ENCODE measurements around the gene ZNF514. TPM values are rescaled to one million over a fixed set of nuclear protein-coding genes. Genes with fewer than 3 reads are reported as not detected.

ZNF514 gene
- polyA plus RNA-seq, 3 donors: 2.8 to 9.6 (median 5.7) TPM

GRCh38 chr2:95115418-95115817 is 44.2 kb downstream of the ZNF514 start:
- H3K4me3 Mint-ChIP-seq: no peak overlapping the region
- Histone ChIP-seq H3K27ac (ENCODE audit: low read depth in 1 of 2, low read length in 2 of 2) (peak overlapping the region in 1 of 2 donors; percentile 71), H3K9me3 (replicated peaks in 1 of 2; ENCODE audit: control insufficient read depth in 1 of 2, insufficient read depth in 1 of 2, low read length in 2 of 2) (no peaks in the 10 kb centered on the region), H3K9ac (ENCODE audit: insufficient read depth, low read length, poor library complexity, severe bottlenecking) (no peak overlapping the region), H3K4me1 (ENCODE audit: control insufficient read depth in 1 of 2, insufficient read depth in 2 of 2, low read length in 2 of 2) (peaks cover 22 to 36% of the 10 kb centered on the region in 2 donors), H3K27me3 (ENCODE audit: control insufficient read depth in 2 of 2, insufficient read depth in 2 of 2, low read length in 2 of 2) (no peaks in the 10 kb centered on the region), H3K4me2 (replicated peaks; ENCODE audit: extremely low read depth, low read length, poor library complexity, severe bottlenecking) (peak overlapping the region; percentile 34), H3K36me3 (replicated peaks in 1 of 2; ENCODE audit: control insufficient read depth in 1 of 2, insufficient read depth in 2 of 2, low read length in 2 of 2) (peaks cover 47 to 68% of the 10 kb centered on the region in 2 donors), H4K20me1 (ENCODE audit: insufficient read depth, low read length) (peaks cover 36% of the 10 kb centered on the region), H3K4me3 (replicated peaks in 1 of 3; ENCODE audit: low read depth in 2 of 3, low read length in 3 of 3) (peak overlapping the region in 1 of 3 experiments; percentile 20), H3K79me2 (ENCODE audit: insufficient read depth, low read length) (peaks cover 39% of the 10 kb centered on the region), H2AFZ (ENCODE audit: insufficient read depth, low read depth, low read length, poor library complexity, severe bottlenecking) (no peak overlapping the region)
- H3K9me3 Mint-ChIP-seq: peaks cover 0 to 2% (median 0%) of the 10 kb centered on the region in 7 donors
- peaks cover 39% of the 10 kb centered on the region for H3K4me1 Mint-ChIP-seq
- intact Hi-C loops (cut with micrococcal nuclease): no loop called here
- TF ChIP-seq, protein P1, sequence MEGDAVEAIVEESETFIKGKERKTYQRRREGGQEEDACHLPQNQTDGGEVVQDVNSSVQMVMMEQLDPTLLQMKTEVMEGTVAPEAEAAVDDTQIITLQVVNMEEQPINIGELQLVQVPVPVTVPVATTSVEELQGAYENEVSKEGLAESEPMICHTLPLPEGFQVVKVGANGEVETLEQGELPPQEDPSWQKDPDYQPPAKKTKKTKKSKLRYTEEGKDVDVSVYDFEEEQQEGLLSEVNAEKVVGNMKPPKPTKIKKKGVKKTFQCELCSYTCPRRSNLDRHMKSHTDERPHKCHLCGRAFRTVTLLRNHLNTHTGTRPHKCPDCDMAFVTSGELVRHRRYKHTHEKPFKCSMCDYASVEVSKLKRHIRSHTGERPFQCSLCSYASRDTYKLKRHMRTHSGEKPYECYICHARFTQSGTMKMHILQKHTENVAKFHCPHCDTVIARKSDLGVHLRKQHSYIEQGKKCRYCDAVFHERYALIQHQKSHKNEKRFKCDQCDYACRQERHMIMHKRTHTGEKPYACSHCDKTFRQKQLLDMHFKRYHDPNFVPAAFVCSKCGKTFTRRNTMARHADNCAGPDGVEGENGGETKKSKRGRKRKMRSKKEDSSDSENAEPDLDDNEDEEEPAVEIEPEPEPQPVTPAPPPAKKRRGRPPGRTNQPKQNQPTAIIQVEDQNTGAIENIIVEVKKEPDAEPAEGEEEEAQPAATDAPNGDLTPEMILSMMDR (IDR thresholded peaks at IDR 0.05): peak; percentile 69
- peak overlapping the region in 5 of 7 donors; percentile 50 to 83 (median 73) for H3K27ac Mint-ChIP-seq
- peaks cover 40 to 58% of the 10 kb centered on the region in 2 donors for H3K36me3 Mint-ChIP-seq
- H3K27me3 Mint-ChIP-seq (ENCODE audit: low read depth in 3 of 3): peaks cover 0 to 2% (median 0%) of the 10 kb centered on the region in 3 donors
- WGBS (ENCODE audit: insufficient coverage): 30% methylated on average over 2 of the region's 7 CpGs
- peak; percentile 37 to 53 (median 49) for DNase-seq

DNA sequence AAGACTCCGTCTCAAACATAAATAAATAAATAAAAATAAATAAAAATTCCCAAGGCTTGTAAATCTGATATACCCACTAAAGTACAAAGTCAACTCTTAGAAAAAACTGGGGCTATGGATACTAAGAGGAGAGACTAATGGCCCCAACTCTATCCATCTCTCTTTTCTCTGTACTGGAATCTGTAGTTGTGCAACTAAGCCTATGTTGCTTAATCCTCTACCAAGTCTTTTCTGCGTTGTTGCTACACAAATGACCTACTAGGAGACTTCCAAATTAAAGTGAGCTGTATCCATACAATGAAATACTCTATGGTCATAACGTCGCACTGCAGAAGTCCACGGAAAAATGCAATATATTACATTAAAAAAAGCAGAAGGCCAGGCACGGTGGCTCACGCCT is 46.2 kb downstream of the ZNF514 start:
- no peak overlapping the region for H3K4me2 ChIP-seq (replicated peaks; ENCODE audit: extremely low read depth, low read length, poor library complexity, severe bottlenecking)
- H3K4me3 ChIP-seq (replicated peaks in 1 of 3; ENCODE audit: low read depth in 2 of 3, low read length in 3 of 3): no peak overlapping the region
- Mint-ChIP-seq H3K36me3 (peaks cover 53 to 66% of the 10 kb centered on the region in 2 donors), H3K9me3 (peaks cover 0 to 2% (median 0%) of the 10 kb centered on the region in 7 donors), H3K27ac (no peak overlapping the region), H3K4me3 (no peak overlapping the region), H3K4me1 (peaks cover 20% of the 10 kb centered on the region), H3K27me3 (ENCODE audit: low read depth in 3 of 3) (peaks cover 0 to 2% (median 0%) of the 10 kb centered on the region in 3 donors)
- DNase-seq: no peak
- intact Hi-C loops (cut with micrococcal nuclease): no loop called here
- no peak overlapping the region for H2AFZ ChIP-seq (ENCODE audit: insufficient read depth, low read depth, low read length, poor library complexity, severe bottlenecking)
- H3K4me1 ChIP-seq (ENCODE audit: control insufficient read depth in 1 of 2, insufficient read depth in 2 of 2, low read length in 2 of 2): peaks cover 12 to 19% of the 10 kb centered on the region in 2 donors
- H3K79me2 ChIP-seq (ENCODE audit: insufficient read depth, low read length): peaks cover 19% of the 10 kb centered on the region
- H3K27ac ChIP-seq (ENCODE audit: low read depth in 1 of 2, low read length in 2 of 2): no peak overlapping the region
- no CpG with 5 or more reads among the region's 7 CpGs for WGBS (ENCODE audit: insufficient coverage)
- no peaks in the 10 kb centered on the region for H3K9me3 ChIP-seq (replicated peaks in 1 of 2; ENCODE audit: control insufficient read depth in 1 of 2, insufficient read depth in 1 of 2, low read length in 2 of 2)
- H4K20me1 ChIP-seq (ENCODE audit: insufficient read depth, low read length): peaks cover 20% of the 10 kb centered on the region
- peaks cover 67 to 83% of the 10 kb centered on the region in 2 donors for H3K36me3 ChIP-seq (replicated peaks in 1 of 2; ENCODE audit: control insufficient read depth in 1 of 2, insufficient read depth in 2 of 2, low read length in 2 of 2)
- TF ChIP-seq, protein P1 (IDR thresholded peaks at IDR 0.05): no peak
- no peak overlapping the region for H3K9ac ChIP-seq (ENCODE audit: insufficient read depth, low read length, poor library complexity, severe bottlenecking)
- no peaks in the 10 kb centered on the region for H3K27me3 ChIP-seq (ENCODE audit: control insufficient read depth in 2 of 2, insufficient read depth in 2 of 2, low read length in 2 of 2)
